NCI-H510A (cell line): ENCODE data around the gene GCK.

ENCODE experiments used
- DNase-seq: peaks from one replicate; lab custom pipeline; 2025; lab: John Stamatoyannopoulos, UW

Gene GCK

DNA sequence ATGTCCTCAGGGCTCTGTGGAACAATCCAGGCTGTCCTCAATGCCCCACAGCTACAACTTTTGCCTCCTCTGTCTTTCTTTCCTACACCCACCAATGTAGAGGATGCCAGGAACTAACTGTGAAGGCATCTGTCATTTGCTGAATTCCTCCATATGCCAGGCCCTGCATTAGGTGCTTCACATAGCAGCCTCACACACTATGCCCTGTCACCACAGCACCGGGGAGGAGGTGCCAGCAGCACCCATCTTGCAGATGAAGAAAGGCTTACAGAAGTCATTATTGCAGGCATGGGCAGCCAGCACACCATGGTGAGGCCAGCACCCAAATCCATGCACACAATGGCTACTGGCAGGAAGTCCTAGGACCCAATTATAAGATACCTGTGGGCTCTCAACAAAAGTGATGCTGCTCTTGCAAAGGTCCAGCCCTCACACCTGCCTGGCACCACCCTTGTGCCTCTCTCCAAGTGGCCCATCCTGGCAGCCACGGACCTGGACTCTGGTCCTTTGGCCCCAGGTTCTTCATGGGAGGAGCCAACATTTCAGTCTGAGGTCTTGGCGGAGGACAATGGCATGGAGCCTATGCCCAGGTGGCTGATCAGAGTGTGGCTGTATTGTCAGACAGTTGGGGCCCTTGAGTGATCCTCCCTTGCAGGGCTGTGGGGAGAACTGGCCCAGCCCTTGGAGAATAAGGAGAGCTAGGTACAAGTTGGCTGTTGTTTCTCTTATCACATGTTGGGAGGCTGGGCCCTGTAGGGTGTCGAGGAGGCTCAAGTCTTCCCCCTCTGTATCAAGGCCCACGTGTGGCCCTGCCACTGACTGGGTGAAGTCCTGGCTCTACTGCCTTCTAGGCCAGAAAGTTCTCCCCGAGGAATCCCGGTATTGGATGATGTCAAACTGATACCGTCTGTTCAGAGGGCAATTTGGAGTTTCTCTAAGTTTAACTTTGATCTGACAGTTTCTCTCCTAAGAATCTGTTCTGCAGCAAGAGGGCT, 33.8 kb downstream of the GCK start:
- DNase-seq: no peak

DNA sequence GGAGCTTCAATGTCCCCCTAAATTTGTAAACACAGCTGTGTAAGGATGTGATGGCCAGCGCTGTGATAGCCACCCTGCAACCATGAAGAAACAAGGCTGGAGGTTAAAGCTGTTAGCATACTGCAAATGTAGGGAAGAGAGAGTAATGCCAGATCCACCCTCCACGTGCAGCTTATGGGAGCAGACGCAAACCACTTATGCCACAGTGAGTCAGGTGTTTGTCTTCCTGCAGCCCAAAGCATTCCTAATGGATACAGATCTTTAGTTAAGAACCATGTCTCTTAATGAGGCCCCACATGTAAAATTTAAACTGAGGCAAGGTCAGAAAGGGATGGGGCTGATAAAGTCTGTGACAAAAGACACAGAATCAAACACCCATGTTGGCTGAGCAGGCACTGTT, 34.5 kb downstream of the GCK start:
- DNase-seq: no peak

DNA sequence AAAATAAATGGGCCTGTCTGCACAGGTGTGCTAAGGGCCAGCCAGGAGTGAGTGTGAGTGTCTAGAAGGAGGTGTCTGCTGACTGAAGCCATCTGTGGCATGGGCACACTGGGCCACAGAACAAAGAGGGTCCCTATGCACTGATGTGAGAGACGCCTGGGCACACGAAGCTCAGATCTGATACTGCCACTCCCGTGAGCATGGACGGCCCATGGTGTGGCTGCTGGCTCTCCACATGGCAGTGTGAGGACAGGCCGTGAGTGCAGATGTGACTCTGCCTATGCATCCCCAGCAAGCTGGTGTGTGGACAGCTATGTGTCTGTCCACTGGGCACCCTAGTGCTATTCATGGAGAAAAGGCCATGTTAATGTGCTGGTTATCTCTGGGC, 35.3 kb downstream of the GCK start:
- no peak for DNase-seq

DNA sequence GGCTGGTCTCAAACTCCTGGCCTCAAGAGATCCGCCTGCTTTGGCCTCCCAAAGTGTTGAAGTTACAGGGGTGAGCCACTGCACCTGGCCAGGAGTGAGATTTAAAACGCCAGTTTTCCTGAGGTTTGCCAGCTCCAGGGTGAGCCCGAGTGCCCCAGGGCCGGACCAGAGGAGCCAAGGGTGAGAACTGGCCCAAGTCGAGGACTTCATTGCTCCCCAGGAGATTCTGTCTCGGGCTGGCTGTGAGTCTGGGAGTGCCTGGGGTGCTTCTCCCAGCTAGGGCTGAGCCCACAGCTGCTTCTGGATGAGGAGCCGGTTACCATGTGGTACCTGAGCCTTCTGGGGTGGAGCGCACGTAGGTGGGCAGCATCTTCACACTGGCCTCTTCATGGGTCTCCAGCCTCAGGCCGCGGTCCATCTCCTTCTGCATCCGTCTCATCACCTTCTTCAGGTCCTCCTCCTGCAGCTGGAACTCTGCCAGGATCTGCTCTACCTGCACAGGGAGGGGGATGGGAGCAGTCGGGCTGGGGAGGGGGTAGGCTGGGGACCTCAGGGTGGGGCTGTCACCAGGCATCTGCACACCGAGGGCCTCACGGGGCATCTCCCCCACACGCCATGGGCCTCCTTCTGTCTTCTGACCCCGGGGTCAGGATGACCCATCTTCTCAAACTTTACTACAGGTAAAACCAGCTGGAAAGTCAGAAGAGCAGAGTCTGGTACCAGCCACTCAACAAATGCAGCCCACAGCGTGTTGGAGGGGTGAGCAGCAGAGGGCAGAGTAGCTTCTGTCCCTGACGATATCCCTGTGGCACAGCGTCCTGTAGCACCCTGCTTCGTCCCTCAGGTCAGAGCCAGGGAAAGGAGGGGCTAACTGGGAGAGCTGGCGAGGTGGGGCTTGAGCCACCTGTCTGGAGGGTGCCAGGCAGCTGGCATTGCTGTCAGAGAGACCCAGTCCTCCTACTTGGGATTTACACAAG, 36.0 kb downstream of the GCK start:
- peak; percentile 58 for DNase-seq

DNA sequence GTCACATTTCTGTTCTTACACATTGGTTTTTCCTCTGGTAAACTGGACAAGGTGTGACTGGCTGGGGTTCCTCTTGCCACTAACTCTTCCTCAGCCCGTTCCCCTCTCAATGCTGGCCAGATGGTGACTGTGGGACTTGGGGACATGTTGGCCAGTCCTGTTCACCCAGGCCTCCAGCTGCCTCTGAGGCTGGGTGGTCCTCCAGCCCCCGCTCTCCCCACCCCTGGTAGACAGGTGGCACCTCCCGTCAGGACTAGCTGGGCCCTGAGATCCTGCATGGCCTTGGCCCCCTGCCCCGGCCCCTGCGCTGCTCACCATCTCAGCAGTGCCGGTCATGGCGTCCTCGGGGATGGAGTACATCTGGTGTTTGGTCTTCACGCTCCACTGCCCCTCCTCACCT, 37.3 kb downstream of the GCK start:
- no peak for DNase-seq

DNA sequence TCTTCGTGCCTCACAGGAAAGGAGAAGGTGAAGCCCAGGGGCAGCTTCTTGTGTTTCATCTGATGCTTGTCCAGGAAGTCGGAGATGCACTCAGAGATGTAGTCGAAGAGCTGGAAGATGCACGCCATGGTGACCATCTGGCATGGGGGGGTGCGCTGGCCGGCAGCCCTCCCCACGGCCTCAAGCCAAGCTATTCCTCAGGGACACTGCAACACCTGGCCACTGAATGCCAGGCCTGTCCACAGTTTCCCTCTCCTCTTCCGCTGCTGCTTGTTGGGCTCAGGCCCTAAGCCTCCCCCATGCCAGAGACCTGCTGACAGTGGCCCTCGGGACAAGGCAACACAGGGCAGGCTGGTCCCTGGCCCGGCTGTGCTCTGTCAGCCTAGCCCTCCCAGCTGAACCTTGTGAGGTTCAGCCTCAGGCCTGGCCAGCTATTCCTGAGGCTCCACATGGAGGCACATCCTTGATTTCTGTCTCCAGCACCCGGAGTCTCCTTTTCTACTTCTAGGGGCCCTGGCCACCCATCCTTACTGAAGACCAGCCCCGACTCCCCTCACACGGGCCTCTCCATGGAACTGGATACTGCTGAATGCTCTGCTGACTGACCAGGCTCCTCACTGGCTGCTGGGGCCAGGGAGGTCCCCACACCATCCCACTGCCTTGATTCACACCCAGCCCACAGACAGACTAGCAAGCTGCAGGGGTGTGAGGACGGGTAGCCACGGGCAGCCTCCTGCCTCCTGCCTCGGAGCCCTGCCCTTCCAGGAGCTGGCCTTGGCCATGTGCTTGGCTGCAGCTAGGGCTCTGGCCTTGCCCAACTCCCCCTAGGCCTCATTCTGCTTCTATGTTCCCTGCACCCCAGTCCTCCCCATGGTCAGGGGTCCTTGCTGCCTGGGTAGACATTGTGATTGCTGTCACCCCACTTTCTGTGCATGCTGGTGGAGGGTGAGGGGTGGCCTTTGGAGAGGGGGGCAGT, 38.0 kb downstream of the GCK start:
- no peak for DNase-seq

DNA sequence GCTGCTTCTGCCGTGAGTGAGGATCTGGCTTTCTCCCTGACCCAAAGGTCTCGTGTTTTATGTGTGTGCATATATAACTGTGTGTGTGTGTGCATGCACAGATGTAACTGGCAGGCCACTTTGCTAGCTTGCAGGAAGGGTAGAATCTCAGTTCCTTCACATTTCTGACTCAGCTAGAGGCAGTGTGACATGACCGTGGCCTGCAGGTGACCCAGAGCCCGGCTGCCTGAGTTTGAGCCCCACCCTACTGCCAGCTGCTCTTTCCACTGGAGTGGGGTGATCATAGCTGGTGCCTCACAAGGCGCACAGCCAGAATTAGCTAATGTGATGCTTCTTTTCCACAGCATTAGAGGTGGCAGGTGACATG, 38.8 kb downstream of the GCK start:
- DNase-seq: no peak

DNA sequence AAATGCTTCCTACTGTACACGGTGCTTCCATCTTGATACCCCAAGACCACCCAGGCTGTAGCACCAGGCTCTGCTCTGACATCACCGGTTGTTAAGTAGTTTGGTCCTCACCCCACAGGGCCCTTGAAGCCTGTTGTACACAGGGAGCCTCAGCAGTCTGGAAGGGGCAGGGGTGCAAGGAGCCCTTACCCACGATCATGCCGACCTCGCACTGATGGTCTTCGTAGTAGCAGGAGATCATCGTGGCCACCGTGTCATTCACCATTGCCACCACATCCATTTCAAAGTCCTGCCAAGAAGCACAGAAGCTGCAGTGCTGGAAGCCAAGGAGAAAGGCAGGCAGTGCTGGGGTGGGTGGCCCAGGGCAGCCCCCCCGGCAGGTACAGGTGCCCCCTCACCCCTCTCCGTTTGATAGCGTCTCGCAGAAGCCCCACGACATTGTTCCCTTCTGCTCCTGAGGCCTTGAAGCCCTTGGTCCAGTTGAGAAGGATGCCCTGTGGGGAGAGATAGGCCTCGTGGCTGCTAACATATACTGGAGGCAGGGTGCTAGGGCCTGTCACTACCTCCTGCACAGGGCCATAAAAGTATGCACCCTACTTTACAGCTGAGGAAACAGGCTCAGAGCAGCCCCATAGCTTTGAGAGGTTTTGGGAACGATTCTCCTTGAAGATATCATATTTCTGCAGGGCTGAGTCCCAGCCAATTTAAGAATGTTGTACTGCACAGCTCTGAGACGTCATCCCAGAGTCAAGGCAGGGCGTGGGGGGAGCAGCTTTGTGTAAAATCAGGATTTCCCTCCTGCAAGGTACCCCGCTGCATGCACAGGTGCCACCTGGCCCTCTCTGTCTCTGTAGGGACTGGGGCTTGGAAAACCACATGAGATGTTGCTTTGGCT, 39.4 kb downstream of the GCK start:
- DNase-seq: no peak

DNA sequence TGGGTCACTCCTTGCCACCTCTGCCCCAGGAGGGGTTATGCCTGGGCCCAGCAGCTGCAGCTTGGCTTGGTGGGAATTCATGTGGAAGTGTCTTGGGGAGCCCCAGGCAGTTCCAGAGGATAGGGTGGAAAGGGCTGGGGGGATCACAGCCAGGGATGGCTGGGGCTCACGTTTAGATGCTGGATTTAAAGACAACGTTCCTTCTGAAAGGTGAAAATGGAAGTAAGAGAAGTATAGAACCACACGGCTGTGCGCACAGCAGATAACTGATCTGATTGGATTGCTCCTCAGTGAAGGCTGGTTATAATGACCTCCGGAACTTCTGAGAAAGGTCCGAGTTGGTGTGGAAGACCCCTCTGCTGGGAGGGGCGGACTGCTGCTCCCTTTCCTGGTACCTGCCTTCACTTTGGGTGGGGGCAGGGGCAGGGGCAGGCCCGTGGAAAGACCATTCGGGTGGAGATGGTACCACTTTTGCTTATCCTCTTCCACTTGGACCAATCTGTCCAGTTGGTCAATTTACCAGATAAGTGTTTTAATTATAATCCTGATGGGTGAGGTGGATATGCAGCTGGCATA, 40.2 kb downstream of the GCK start:
- no peak for DNase-seq

DNA sequence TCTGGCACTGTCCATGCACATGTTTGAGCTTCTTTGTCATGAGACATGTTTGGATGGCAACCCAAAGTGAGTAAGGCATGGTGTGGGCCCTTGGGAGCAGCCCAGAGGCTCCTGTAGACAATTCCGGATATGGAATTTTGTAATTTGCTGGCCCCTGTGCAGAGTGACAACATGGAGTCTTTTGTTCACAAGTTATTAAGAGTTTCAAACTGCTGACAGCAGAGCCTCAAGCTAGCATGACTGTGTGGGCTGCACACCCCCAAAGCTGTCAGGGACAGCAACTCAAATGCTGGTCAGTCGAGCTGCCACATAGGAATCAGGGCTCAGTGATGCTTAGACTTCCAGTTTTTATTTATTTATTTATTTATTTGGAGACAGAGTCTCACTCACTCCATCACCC, 41.1 kb downstream of the GCK start:
- no peak for DNase-seq

DNA sequence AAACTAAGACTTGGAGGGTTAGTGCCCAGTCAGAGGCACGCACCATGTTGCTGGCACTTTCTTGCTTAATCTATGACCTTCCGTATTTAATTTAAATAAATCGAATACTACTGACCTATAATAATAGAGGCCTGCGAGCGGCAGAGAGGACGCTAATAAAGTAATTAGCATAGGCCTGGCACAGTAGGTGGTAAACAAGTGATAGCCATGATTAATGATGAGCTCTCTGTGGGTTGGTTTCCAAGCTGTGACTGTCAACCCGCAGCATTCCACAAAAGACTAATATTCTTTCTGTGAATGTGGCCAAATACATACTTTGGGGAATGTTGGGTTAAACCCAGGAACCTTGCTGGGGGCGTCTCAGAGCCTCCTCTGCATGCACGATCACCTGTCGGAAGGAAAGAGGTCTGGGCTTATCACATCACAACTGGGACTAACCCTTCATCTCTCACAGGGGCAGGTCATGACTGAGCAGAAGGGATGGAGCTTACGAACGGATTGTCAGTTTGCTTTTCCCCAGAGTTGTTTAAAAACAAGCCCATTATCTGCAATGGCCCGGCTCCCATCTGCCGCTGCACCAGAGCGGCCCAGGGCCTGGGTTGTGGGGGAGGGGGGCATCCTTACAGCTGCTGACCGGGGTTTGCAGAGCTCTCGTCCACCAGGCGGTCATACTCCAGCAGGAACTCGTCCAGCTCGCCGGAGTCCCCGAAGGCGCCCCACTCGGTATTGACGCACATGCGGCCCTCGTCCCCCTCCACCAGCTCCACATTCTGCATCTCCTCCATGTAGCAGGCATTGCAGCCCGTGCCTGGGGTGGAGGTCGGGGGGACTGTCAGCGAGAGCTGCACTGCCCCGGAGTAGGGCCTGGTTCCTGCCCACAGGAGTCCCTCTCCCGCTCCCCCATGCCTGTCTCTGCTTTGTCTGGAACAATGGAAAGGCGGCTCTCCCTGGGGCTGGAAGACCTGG, 41.9 kb downstream of the GCK start:
- no peak for DNase-seq

DNA sequence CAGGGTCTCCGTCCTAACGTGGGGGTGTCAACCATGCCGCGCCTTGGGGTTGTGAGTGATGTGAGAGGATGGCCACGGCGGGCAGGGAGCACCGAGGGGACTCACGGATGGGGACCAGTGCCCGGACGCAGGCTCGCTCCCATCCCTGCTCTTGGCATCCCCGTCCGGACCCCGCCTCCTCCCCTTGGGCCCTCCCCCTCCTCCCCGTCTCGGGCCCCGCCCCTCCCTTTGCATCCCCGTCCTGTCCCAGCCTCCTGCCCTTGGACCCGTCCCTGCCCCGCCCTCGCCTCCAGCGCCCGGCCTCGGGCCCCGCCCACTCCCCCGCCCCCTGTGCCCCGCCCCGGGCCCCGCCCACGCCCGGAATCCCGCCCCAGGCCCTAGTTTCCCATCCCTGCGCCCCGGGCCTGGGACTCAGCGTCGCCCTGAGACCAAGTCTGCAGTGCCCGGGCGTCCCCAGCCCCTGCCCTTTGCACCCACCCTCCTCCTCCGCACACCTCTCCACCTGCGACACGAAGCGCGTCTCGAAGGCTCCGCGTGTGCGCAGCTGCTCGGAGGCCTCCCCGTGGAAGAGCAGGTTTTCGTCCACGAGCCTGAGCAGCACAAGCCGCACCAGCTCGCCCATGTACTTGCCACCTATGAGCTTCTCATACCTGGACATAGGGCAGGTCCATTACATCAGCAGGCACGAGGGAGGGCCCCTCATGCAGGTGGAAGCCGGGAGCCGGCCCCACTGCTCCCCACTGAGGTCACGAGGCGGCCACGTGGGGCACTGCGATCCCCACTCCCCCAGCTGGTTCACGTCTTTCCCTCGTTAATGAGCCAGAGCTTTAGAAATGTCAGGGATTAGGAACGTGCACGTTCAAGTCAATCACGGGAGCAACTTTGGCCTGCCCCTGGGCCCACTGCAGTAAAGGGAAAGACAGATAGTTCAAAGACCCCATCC, 43.0 kb downstream of the GCK start:
- no peak for DNase-seq

DNA sequence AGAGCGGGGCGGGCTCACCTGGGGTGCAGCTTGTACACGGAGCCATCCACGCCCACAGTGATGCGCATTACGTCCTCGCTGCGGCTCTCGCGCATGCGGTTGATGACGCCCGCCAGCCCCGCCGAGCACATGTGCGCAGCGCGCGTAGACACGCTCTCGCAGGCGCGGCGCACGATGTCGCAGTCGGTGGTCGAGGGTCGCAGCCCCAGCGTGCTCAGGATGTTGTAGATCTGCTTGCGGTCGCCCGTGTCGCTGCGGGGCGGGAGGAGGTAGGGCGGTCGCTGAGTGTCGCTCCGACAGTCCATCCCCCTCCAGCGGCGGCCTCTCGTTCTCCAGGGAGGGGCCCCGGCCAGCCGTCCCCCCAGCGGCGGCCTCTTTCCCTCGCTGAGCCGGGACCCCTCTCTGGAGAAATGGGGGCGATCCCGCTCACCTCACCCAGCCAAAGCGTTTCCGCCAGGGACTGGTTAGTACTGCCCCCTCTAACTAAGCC, 43.7 kb downstream of the GCK start:
- no peak for DNase-seq

DNA sequence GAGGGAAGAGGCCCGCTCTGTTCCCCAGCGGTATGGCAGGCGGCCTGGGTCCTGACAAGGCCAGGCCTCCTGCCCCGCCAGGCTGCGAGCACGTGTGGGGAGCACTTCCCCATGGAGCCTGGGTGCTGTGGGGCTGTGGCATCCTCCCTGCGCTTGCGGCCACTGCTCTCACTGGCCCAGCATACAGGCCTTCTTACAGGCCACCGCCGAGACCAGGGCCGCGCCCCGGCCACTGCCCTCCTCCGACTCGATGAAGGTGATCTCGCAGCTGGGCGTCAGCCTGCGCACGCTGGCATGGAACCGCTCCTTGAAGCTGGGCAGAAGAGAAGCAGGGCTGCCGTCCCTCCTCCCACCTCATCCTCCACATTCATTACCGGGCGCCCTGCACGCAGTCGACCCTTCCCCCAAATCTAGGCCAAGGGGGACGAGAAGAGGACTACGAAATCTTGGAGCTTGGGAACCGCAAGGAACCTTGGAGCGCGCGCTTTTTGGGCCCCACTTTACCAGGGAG, 44.2 kb downstream of the GCK start:
- no peak for DNase-seq

DNA sequence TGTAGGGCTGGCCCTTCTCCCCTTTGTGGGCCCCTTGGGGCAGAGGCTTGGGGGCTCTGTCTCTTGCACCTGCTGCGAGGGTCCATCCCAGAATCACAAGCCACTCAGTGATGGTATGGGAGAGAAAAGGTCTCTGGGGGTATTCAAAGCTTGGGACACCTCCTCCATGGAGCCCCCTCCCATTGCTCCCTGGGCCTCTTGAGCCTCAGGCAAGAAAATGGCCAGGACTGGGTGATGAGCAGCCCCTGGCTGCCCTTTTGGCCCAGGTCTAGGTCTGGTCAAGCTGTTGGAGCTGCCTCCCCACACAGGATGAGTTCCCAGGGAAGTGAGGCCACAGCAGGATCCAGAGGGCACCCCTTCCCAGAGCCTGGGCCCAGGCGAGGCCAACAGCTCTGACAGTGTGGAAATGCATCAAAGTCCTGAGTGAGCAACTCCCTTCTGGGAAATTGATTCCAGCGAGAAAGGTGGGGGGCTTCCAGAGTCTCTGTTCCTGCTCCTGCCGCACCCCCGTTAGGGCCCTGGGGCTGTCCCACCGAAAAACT, 44.7 kb downstream of the GCK start:
- DNase-seq: no peak

DNA sequence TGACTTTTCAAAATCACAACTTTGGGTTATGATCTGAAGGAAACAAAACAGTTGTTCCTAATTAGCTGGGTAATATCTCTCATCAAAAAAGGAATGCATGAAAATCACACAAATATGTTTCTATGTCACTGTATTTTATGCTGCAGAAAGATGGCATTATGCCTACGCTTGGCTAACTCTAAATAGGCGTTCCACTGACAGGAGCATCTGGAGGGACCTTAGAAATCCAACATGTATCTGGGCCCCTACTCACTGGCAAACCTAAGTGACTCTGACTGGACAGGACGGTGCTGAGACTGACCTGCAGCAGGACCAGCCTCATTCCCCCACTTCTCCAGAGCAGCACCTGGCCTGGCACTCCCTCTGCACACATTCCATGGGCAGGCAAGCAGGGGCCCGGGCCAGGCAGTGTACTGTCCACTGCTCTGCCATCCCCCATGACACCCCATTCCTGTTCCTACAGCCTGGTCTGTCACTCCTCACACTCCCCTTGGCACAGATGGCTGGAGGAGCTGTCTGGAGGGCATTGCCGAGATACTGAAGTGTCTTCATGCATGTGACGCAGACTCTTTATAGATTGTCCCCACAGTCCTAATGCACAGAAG, 45.5 kb downstream of the GCK start:
- no peak for DNase-seq

DNA sequence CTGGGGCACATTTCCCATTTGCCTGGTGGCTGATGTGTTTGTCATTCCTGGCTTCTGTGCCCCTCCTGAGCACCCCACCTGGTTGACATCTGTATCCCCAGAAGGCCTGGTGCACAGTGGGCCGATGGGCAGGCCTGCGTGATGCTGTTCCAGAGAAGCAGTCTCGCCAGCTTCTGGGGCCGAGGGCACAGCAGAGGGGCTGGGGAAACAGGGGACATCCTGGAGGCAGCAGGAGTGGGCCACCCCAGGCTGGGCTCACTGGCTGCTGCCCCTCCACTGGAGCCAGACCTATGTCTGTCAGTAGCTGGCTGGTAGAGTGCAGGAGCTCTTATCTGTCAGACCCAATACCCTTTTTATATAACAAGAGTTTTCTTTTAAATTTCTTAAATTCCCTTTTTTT, 47.2 kb downstream of the GCK start:
- DNase-seq: no peak
